GM19193 (cell line): Measurements from ENCODE around the gene GRAP2.

ENCODE experiments used
- POLR2A ChIP-seq: IDR thresholded peaks from 4 replicates; pipeline ENCODE4 v1.6.1; 2011; ENCODE audit not compliant: insufficient read depth, insufficient read length; ENCODE audit errors: extremely low read depth

Gene GRAP2

GRCh38 chr22:39932918-39933649 is 32.2 kb downstream of the GRAP2 start:
- no peak for TF ChIP-seq POLR2A

GRCh38 chr22:39933741-39934140 is 32.9 kb downstream of the GRAP2 start:
- no peak for TF ChIP-seq POLR2A

- TF ChIP-seq POLR2A, result no peak
Observed at GRCh38 chr22:39935116-39935515, 34.2 kb downstream of the GRAP2 start.

- no peak for TF ChIP-seq POLR2A
Observed at GRCh38 chr22:39935612-39936011, 34.7 kb downstream of the GRAP2 start.

GRCh38 chr22:39936523-39937145 is 35.8 kb downstream of the GRAP2 start:
- TF ChIP-seq POLR2A, result no peak

GRCh38 chr22:39937906-39938305 is 37.0 kb downstream of the GRAP2 start:
- no peak for TF ChIP-seq POLR2A

GRCh38 chr22:39938509-39939111 is 37.7 kb downstream of the GRAP2 start:
- no peak for TF ChIP-seq POLR2A

GRCh38 chr22:39939830-39940229 is 38.9 kb downstream of the GRAP2 start:
- no peak for TF ChIP-seq POLR2A

GRCh38 chr22:39940757-39941305 is 39.9 kb downstream of the GRAP2 start:
- no peak for TF ChIP-seq POLR2A

GRCh38 chr22:39941601-39942000 is 40.7 kb downstream of the GRAP2 start:
- TF ChIP-seq POLR2A, result no peak

GRCh38 chr22:39942439-39943230 is 41.8 kb downstream of the GRAP2 start:
- no peak for TF ChIP-seq POLR2A

GRCh38 chr22:39943337-39943736 is 42.5 kb downstream of the GRAP2 start:
- TF ChIP-seq POLR2A, result no peak

GRCh38 chr22:39943953-39944872 is 43.3 kb downstream of the GRAP2 start:
- TF ChIP-seq POLR2A, result no peak

- no peak for TF ChIP-seq POLR2A
Observed at GRCh38 chr22:39946126-39946502, 45.2 kb downstream of the GRAP2 start.

GRCh38 chr22:39946503-39947219 is 45.8 kb downstream of the GRAP2 start:
- TF ChIP-seq POLR2A, result no peak
